ENCODE measurements around the gene MAPKAP1.

DNA sequence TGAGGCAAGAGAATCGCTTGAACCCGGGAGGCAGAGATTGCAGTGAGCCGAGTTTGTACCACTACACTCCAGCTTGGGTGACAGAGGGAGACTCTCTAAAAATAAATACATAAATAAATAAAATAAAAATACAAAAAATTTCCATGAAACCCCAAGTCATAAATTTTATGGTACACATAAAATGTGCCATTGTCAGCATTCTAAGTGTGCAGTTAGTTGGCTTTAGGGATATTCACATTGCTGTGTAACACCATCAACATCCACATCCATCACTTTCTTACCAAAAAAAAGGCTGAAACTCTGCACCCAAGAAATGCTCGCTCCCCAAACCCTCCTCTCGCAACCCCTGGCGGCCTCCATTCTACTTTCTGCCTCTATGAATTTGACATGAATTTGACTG lies 310.2 kb downstream of the MAPKAP1 start:
- no peak for TF ChIP-seq POLR2A (IDR thresholded peaks at IDR 0.05; ENCODE audit: low read length)
- no peak for TF ChIP-seq GATA1 (IDR thresholded peaks at IDR 0.05; ENCODE audit: low read depth, low read length)
